HepG2 (cell line): ENCODE measurements around the gene DDX23. TPM values are rescaled to one million over a fixed set of nuclear protein-coding genes. Genes with fewer than 3 reads are reported as not detected.

ENCODE experiments used
- ATAC-seq: fragments of 200-7000 bp; cut with Tn5 transposase; 3 replicates; pipeline ENCODE4 v1.9.1; 2020; ENCODE audit warnings: mild to moderate bottlenecking, moderate library complexity
- BruUV-seq: library from RNA; stranded (reverse); fragments of 400-500 nt; replicated peaks from 2 replicates; lab custom pipeline; 2021; lab: Mats Ljungman, UMichigan
- CTCF ChIA-PET: fragments of 300-600 bp; formaldehyde crosslinking; extraction: SDS; loops from one replicate; lab custom pipeline; 2021; ENCODE audit warnings: low total read pairs, inconsistent platforms, low intra/inter-chr PET ratio; lab: Yijun Ruan, JAX
- POLR2A ChIA-PET: fragments of 350-600 bp; sonication (Branson Sonifier 250); formaldehyde crosslinking; loops from one replicate; lab custom pipeline; 2020; ENCODE audit warnings: antibody characterized with exemption, inconsistent platforms; lab: Yijun Ruan, JAX
- DNase-seq: peaks from one replicate; pipeline ENCODE4 v3.0.0-alpha.2; 2015; ENCODE audit warnings: low spot score
- FAIRE-seq: peaks from 3 replicates; lab custom pipeline; 2011; peaks lifted over from hg19 to GRCh38; lab: Jason Lieb, UNC
- H2AFZ ChIP-seq: one replicate; pipeline ENCODE4 v1.6.1; 2011; ENCODE audit warnings: low read length, inconsistent platforms
- H3K27ac ChIP-seq: fragments of 300-600 bp; 3 replicates; pipeline ENCODE4 v1.8.0; 2011; ENCODE audit warnings: mixed run types, mild to moderate bottlenecking, mixed read lengths, low read length, inconsistent platforms; ENCODE audit not compliant: insufficient read depth; ENCODE audit errors: extremely low read length
- H3K27me3 ChIP-seq, 2 experiments: fragments of 200-600 bp in 1 of 2; 2 replicates in 1 of 2; 3 replicates in 1 of 2; pipeline versions ENCODE4 v1.6.0 to v1.8.0; 2011; ENCODE audit warnings: low read length in 2 of 2, mild to moderate bottlenecking in 2 of 2, moderate library complexity in 2 of 2, inconsistent platforms in 1 of 2; ENCODE audit not compliant: insufficient read depth in 2 of 2, control insufficient read depth in 1 of 2
- H3K36me3 ChIP-seq, 2 experiments: fragments of 200-600 bp in 1 of 2; replicated peaks in 1 of 2; 2 replicates in 1 of 2; 3 replicates in 1 of 2; pipeline versions ENCODE4 v1.5.1 to v1.8.0; 2011; ENCODE audit warnings: low read length in 2 of 2, inconsistent platforms in 1 of 2; ENCODE audit not compliant: insufficient read depth in 2 of 2, control insufficient read depth in 1 of 2
- H3K4me1 ChIP-seq: 2 replicates; pipeline ENCODE4 v1.5.1; 2012; ENCODE audit warnings: low read length, inconsistent platforms; ENCODE audit not compliant: insufficient read depth
- H3K4me2 ChIP-seq: 2 replicates; pipeline ENCODE4 v1.6.0; 2011; ENCODE audit warnings: low read depth, low read length, inconsistent platforms
- H3K4me3 ChIP-seq, 3 experiments: fragments of 200-600 bp in 1 of 3; sonication (generic), shearing (Covaris generic) in 1 of 3; replicated peaks in 1 of 3; 2 replicates each; pipeline ENCODE4 v1.5.1; 2011 to 2016; ENCODE audit warnings: low read length in 3 of 3, inconsistent platforms in 2 of 3, low read depth in 2 of 3, mild to moderate bottlenecking in 2 of 3, control low read depth in 1 of 3, mixed read lengths in 1 of 3; ENCODE audit not compliant: insufficient read depth in 1 of 3
- H3K79me2 ChIP-seq: one replicate; pipeline ENCODE4 v1.6.1; 2011; ENCODE audit warnings: low read length, inconsistent platforms; ENCODE audit not compliant: insufficient read depth
- H3K9ac ChIP-seq: 2 replicates; pipeline ENCODE4 v1.6.0; 2011; ENCODE audit warnings: mild to moderate bottlenecking, low read depth, low read length, inconsistent platforms; ENCODE audit not compliant: insufficient read depth
- H3K9me3 ChIP-seq: 2 replicates; pipeline ENCODE4 v1.5.1; 2012; ENCODE audit warnings: mild to moderate bottlenecking, low read length
- H4K20me1 ChIP-seq: 2 replicates; pipeline ENCODE4 v1.6.0; 2011; ENCODE audit warnings: inconsistent platforms, mild to moderate bottlenecking, low read length, moderate library complexity; ENCODE audit not compliant: insufficient read depth
- HOXA9 ChIP-seq: sonication (generic); formaldehyde crosslinking; IDR thresholded peaks from 2 replicates; pipeline ENCODE4 v1.8.1; 2022; ENCODE audit warnings: missing genetic modification reagents, mild to moderate bottlenecking, moderate library complexity, borderline replicate concordance
- NFE2 ChIP-seq: sonication (generic); formaldehyde crosslinking; IDR thresholded peaks from 2 replicates; pipeline ENCODE4 v1.4.0; 2020; ENCODE audit warnings: missing genetic modification reagents
- NFYB ChIP-seq: sonication (generic); formaldehyde crosslinking; IDR thresholded peaks from 2 replicates; pipeline ENCODE4 v1.4.0; 2020; ENCODE audit warnings: missing genetic modification reagents
- NR3C1 ChIP-seq: sonication (generic); formaldehyde crosslinking; IDR thresholded peaks from 2 replicates; pipeline ENCODE4 v1.4.0; 2020; ENCODE audit warnings: missing genetic modification reagents
- SRSF4 ChIP-seq: fragments of 200-400 bp; formaldehyde crosslinking; IDR thresholded peaks from one replicate; pipeline ENCODE4 v1.6.1; 2018; ENCODE audit warnings: mild to moderate bottlenecking, low read depth, low read length, moderate library complexity; ENCODE audit not compliant: poor library complexity, severe bottlenecking
- ZBTB21 ChIP-seq: sonication (generic); formaldehyde crosslinking; IDR thresholded peaks from 2 replicates; pipeline ENCODE4 v1.4.0; 2020; ENCODE audit warnings: missing genetic modification reagents
- ZNF33A ChIP-seq: sonication (generic); formaldehyde crosslinking; IDR thresholded peaks from 2 replicates; pipeline ENCODE4 v1.5.1; 2020; ENCODE audit warnings: missing genetic modification reagents, mild to moderate bottlenecking, moderate library complexity, borderline replicate concordance
- ZNF839 ChIP-seq: sonication (generic); formaldehyde crosslinking; IDR thresholded peaks from 2 replicates; pipeline ENCODE4 v1.4.0; 2020; ENCODE audit warnings: missing genetic modification reagents, mild to moderate bottlenecking, borderline replicate concordance
- WGBS: methylation state at CpG from one replicate; pipeline ENCODE4 v1.1.6; 2017; ENCODE audit warnings: low lambda C conversion rate; 5-methylcytosine and 5-hydroxymethylcytosine counted together
- in situ Hi-C: cut with HindIII; loops from 2 replicates; pipeline ENCODE4 v1.10.0; 2017; ENCODE audit warnings: low pct_unique_long_range_greater_than_20kb; ENCODE audit not compliant: extremely low pct_ligation_motif_present
- intact Hi-C: fragments of 100-400 bp; cut with micrococcal nuclease; formaldehyde crosslinking; loops from one replicate; pipeline ENCODE4 v1.10.0; 2022; ENCODE audit not compliant: unreplicated experiment
- polyA plus RNA-seq, 8 experiments: library from polyadenylated mRNA; depleted of rRNA in 3 of 8; stranded (reverse) in 7 of 8; unstranded in 1 of 8; fragments of >200 nt; fragmentation: Illumina TruSeq in 4 of 8; extraction: Trizol in 4 of 8; gene quantifications; 2 replicates each; pipeline versions ENCODE4 v1.2.1 to v1.2.3, GENCODE V29; 2011 to 2016; ENCODE audit warnings: low read depth in 4 of 8, missing spikeins in 1 of 8, mixed read lengths in 1 of 8; ENCODE audit not compliant: insufficient read depth in 1 of 8
- total RNA-seq, 5 experiments: library from RNA; depleted of rRNA; stranded (reverse); fragments of >200 nt; fragmentation: Illumina TruSeq; extraction: Trizol; gene quantifications; 2 replicates each; pipeline ENCODE4 v1.2.3, GENCODE V29; 2016; ENCODE audit warnings: low read depth in 1 of 5
- TF ChIP-seq, protein P1 (sequence below): sonication (generic); formaldehyde crosslinking; IDR thresholded peaks from 2 replicates; pipeline ENCODE4 v1.4.0; 2020; ENCODE audit warnings: mild to moderate bottlenecking, missing genetic modification reagents, borderline replicate concordance
- TF ChIP-seq, protein P2 (sequence below): sonication (generic); formaldehyde crosslinking; IDR thresholded peaks from 2 replicates; pipeline ENCODE4 v1.8.0; 2022; ENCODE audit warnings: missing genetic modification reagents, mild to moderate bottlenecking, borderline replicate concordance

Gene DDX23
- total and polyA plus RNA-seq, 2 of the 13 experiments (the other 11 are each of a cell fraction or from before 2014, with no cell fraction given) = 35.7 to 90.0 TPM

DNA sequence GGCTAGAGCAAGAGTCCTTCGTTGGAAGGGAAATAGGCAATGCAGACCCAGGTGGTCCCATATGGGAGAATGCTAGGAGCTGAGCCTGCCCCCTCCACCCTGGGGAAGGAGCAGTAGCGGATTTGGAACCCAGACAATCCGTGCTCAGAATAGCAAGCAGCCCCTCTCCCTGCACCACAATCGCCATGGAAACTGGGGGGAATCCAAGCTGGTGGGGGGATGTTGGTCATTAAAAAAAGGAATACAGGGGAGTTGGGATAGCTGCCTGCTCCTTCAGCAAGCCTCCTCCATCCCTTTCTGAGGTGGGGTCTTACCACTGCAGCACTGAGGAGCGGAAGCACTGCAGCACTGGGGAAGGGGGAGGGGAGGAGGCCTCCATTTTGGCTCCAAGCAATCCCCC is 10.8 kb upstream of the DDX23 start:
- peaks cover 44% of the 10 kb centered on the region for H3K4me1 ChIP-seq
- H3K9ac ChIP-seq = no peak overlapping the region
- in situ Hi-C loops (no loop called here), intact Hi-C loops (no loop called here)
- ChIA-PET CTCF (no interaction called here), POLR2A (no interaction called here)
- no peaks in the 10 kb centered on the region for H3K9me3 ChIP-seq
- no peak overlapping the region for H3K27ac ChIP-seq
- H3K79me2 ChIP-seq = no peaks in the 10 kb centered on the region
- no peak overlapping the region for H2AFZ ChIP-seq
- H3K36me3 ChIP-seq = peaks cover 0 to 1% of the 10 kb centered on the region in 2 experiments; a peak in 2 of 5 replicates
- H3K27me3 ChIP-seq = no peaks in the 10 kb centered on the region; a peak in 1 of 5 replicates
- DNase-seq (no peak), ATAC-seq (no peak), FAIRE-seq (no peak)
- no peaks in the 10 kb centered on the region for H4K20me1 ChIP-seq
- 89% methylated on average over 5 of the region's 5 CpGs for WGBS
- no peak overlapping the region for H3K4me3 ChIP-seq
- no TSS peak for BruUV-seq
- H3K4me2 ChIP-seq = no peak overlapping the region
- TF ChIP-seq NFYB = no peak
- TF ChIP-seq NR3C1 (CRISPR knock-in tag) = no peak
- TF ChIP-seq, protein P1, sequence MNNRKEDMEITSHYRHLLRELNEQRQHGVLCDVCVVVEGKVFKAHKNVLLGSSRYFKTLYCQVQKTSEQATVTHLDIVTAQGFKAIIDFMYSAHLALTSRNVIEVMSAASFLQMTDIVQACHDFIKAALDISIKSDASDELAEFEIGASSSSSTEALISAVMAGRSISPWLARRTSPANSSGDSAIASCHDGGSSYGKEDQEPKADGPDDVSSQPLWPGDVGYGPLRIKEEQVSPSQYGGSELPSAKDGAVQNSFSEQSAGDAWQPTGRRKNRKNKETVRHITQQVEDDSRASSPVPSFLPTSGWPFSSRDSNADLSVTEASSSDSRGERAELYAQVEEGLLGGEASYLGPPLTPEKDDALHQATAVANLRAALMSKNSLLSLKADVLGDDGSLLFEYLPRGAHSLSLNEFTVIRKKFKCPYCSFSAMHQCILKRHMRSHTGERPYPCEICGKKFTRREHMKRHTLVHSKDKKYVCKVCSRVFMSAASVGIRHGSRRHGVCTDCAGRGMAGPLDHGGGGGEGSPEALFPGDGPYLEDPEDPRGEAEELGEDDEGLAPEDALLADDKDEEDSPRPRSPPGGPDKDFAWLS (CRISPR knock-in tag) = no peak
- TF ChIP-seq ZNF839 (CRISPR knock-in tag) = no peak
- TF ChIP-seq NFE2 (CRISPR knock-in tag) = no peak
- TF ChIP-seq, protein P2, sequence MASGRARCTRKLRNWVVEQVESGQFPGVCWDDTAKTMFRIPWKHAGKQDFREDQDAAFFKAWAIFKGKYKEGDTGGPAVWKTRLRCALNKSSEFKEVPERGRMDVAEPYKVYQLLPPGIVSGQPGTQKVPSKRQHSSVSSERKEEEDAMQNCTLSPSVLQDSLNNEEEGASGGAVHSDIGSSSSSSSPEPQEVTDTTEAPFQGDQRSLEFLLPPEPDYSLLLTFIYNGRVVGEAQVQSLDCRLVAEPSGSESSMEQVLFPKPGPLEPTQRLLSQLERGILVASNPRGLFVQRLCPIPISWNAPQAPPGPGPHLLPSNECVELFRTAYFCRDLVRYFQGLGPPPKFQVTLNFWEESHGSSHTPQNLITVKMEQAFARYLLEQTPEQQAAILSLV (CRISPR knock-in tag) = no peak
- no peak for TF ChIP-seq SRSF4
- no peak for TF ChIP-seq HOXA9 (CRISPR knock-in tag)
- no peak for TF ChIP-seq ZBTB21 (CRISPR knock-in tag)
- TF ChIP-seq ZNF33A (CRISPR knock-in tag) = no peak
